Liver (tissue), 9 donors: ENCODE measurements around the gene MYO6. TPM values are rescaled to one million over a fixed set of nuclear protein-coding genes. Genes with fewer than 3 reads are reported as not detected.

ENCODE experiments used
- DNase-seq: peaks from one replicate; pipeline ENCODE4 v3.0.0-alpha.2; 2017; ENCODE audit warnings: low spot score
- H3K27ac ChIP-seq, 2 donors: one replicate each; pipeline ENCODE4 v1.7.0; 2013; ENCODE audit warnings: inconsistent platforms in 2 of 2, low read length in 2 of 2, control low read depth in 1 of 2, low read depth in 1 of 2, mild to moderate bottlenecking in 1 of 2
- H3K27me3 ChIP-seq, 4 donors: one replicate each; pipeline versions ENCODE4 v1.6.1 to v1.7.0; 2013; ENCODE audit warnings: low read length in 3 of 4, inconsistent platforms in 1 of 4, mild to moderate bottlenecking in 1 of 4, moderate library complexity in 1 of 4; ENCODE audit not compliant: control insufficient read depth in 4 of 4, insufficient read depth in 4 of 4
- H3K36me3 ChIP-seq, 4 donors: one replicate each; pipeline versions ENCODE4 v1.6.1 to v1.7.0; 2013; ENCODE audit warnings: low read length in 3 of 4, mild to moderate bottlenecking in 3 of 4, low read depth in 1 of 4, moderate library complexity in 1 of 4; ENCODE audit not compliant: control insufficient read depth in 4 of 4, insufficient read depth in 3 of 4
- H3K4me1 ChIP-seq, 4 donors: one replicate each; pipeline versions ENCODE4 v1.6.1 to v1.7.0; 2013; ENCODE audit warnings: low read length in 3 of 4, mild to moderate bottlenecking in 3 of 4, moderate library complexity in 1 of 4; ENCODE audit not compliant: control insufficient read depth in 4 of 4, insufficient read depth in 4 of 4
- H3K4me3 ChIP-seq, 3 donors: one replicate each; pipeline versions ENCODE4 v1.6.1 to v1.7.0; 2013; ENCODE audit warnings: low read length in 3 of 3, control low read depth in 1 of 3, low read depth in 1 of 3, mild to moderate bottlenecking in 1 of 3
- H3K9ac ChIP-seq, 2 donors: one replicate each; pipeline ENCODE4 v1.7.0; 2013; ENCODE audit warnings: low read length in 2 of 2, mild to moderate bottlenecking in 2 of 2, moderate library complexity in 2 of 2, control low read depth in 1 of 2, low read depth in 1 of 2
- H3K9me3 ChIP-seq, 4 donors: one replicate each; pipeline versions ENCODE4 v1.6.1 to v1.7.0; 2013; ENCODE audit warnings: low read length in 3 of 4; ENCODE audit not compliant: control insufficient read depth in 4 of 4
- ATF3 ChIP-seq: IDR thresholded peaks from 2 replicates; pipeline ENCODE4 v1.6.1; 2016; ENCODE audit warnings: antibody characterized with exemption
- EGR1 ChIP-seq, 2 donors: IDR thresholded peaks; 2 replicates each; pipeline ENCODE4 v1.6.1; 2016 to 2018; ENCODE audit warnings: antibody characterized with exemption in 2 of 2, low read depth in 2 of 2
- FOXA1 ChIP-seq: IDR thresholded peaks from 2 replicates; pipeline ENCODE4 v1.6.1; 2016; ENCODE audit warnings: antibody characterized with exemption
- FOXA2 ChIP-seq: IDR thresholded peaks from 2 replicates; pipeline ENCODE4 v1.6.1; 2016; ENCODE audit warnings: antibody characterized with exemption
- GABPA ChIP-seq, 2 donors: IDR thresholded peaks in 1 of 2; conservative IDR thresholded peaks in 1 of 2; 2 replicates each; pipeline ENCODE4 v1.6.1; 2016; ENCODE audit warnings: antibody characterized with exemption in 2 of 2, mild to moderate bottlenecking in 1 of 2, moderate library complexity in 1 of 2
- HNF4A ChIP-seq, 2 donors: conservative IDR thresholded peaks; 2 replicates each; pipeline ENCODE4 v1.6.1; 2016; ENCODE audit warnings: antibody characterized with exemption in 2 of 2, mild to moderate bottlenecking in 2 of 2
- HNF4G ChIP-seq: IDR thresholded peaks from 2 replicates; pipeline ENCODE4 v1.6.1; 2016; ENCODE audit warnings: antibody characterized with exemption
- JUND ChIP-seq, 2 donors: IDR thresholded peaks; 2 replicates each; pipeline ENCODE4 v1.6.1; 2016; ENCODE audit warnings: antibody characterized with exemption in 2 of 2
- MAX ChIP-seq: IDR thresholded peaks from 2 replicates; pipeline ENCODE4 v1.6.1; 2016; ENCODE audit warnings: antibody characterized with exemption
- NR2F2 ChIP-seq: IDR thresholded peaks from 2 replicates; pipeline ENCODE4 v1.6.1; 2016; ENCODE audit warnings: antibody characterized with exemption
- RAD21 ChIP-seq, 2 donors: IDR thresholded peaks; 2 replicates each; pipeline ENCODE4 v1.6.1; 2016; ENCODE audit warnings: antibody characterized with exemption in 2 of 2, mild to moderate bottlenecking in 2 of 2
- REST ChIP-seq: IDR thresholded peaks from 2 replicates; pipeline ENCODE4 v1.6.1; 2016; ENCODE audit warnings: antibody characterized with exemption, mild to moderate bottlenecking
- SP1 ChIP-seq: IDR thresholded peaks from 2 replicates; pipeline ENCODE4 v1.6.1; 2018; ENCODE audit warnings: antibody characterized with exemption, mild to moderate bottlenecking
- YY1 ChIP-seq: IDR thresholded peaks from 2 replicates; pipeline ENCODE4 v1.6.1; 2016; ENCODE audit warnings: antibody characterized with exemption, mild to moderate bottlenecking
- ZBTB33 ChIP-seq: IDR thresholded peaks from 2 replicates; pipeline ENCODE4 v1.6.1; 2016; ENCODE audit warnings: antibody characterized with exemption
- WGBS: extraction: QIAGEN DNeasy Blood & Tissue Kit; methylation state at CpG from one replicate; pipeline ENCODE4 v1.1.7; 2013; 5-methylcytosine and 5-hydroxymethylcytosine counted together
- polyA plus RNA-seq, 2 donors: library from polyadenylated mRNA; stranded (reverse) in 1 of 2; unstranded in 1 of 2; fragments of 200-250 nt in 1 of 2; fragments of >200 nt in 1 of 2; fragmentation: Nextera tagmentation in 1 of 2; extraction: Ambion mirVana in 1 of 2; gene quantifications; one replicate each; pipeline versions ENCODE4 v1.2.1 to v1.2.3, GENCODE V29; 2013 to 2015
- total RNA-seq, 2 donors: library from RNA; depleted of rRNA; stranded (reverse); fragments of >200 nt; gene quantifications; one replicate each; pipeline ENCODE4 v1.2.3, GENCODE V29; 2014
- donor health status: healthy.
- donor health status: healthy.
- donor health status: healthy.
- donor health status: healthy.
- donor health status: healthy.

Gene MYO6
- total and polyA plus RNA-seq, 4 donors: 6.5 to 18.3 (median 12.7) TPM

GRCh38 chr6:75775219-75775618, 26.2 kb downstream of the MYO6 start (continued):
- no peak for TF ChIP-seq ZBTB33
- no peak for TF ChIP-seq SP1
- TF ChIP-seq MAX: no peak
- no peak for TF ChIP-seq HNF4G
- TF ChIP-seq FOXA2: no peak
- TF ChIP-seq YY1: no peak
- no peak for TF ChIP-seq JUND (IDR thresholded peaks at IDR 0.05)
- TF ChIP-seq FOXA1: no peak

GRCh38 chr6:75776461-75776860, 27.4 kb downstream of the MYO6 start:
- TF ChIP-seq ATF3 (no peak), GABPA (IDR thresholded peaks at IDR 0.05 in 1 of 2, conservative IDR thresholded peaks at IDR 0.05 in 1 of 2) (no peak), REST (no peak), HNF4A (conservative IDR thresholded peaks at IDR 0.05) (no peak), YY1 (no peak), ZBTB33 (no peak), FOXA2 (no peak), SP1 (no peak)
- Histone ChIP-seq H3K9me3 (no peaks in the 10 kb centered on the region), H3K27me3 (no peaks in the 10 kb centered on the region), H3K27ac (no peak overlapping the region), H3K4me3 (no peak overlapping the region), H3K36me3 (no peaks in the 10 kb centered on the region), H3K9ac (no peak overlapping the region), H3K4me1 (peaks cover 0 to 1% (median 0%) of the 10 kb centered on the region in 4 donors)
- 81% methylated on average over 2 of the region's 2 CpGs for WGBS
- DNase-seq: no peak

GRCh38 chr6:75778757-75779156, 29.7 kb downstream of the MYO6 start:
- H3K36me3 ChIP-seq: no peaks in the 10 kb centered on the region
- H3K4me1 ChIP-seq: peaks cover 0 to 1% (median 0%) of the 10 kb centered on the region in 4 donors
- DNase-seq: no peak
- H3K27me3 ChIP-seq: no peaks in the 10 kb centered on the region
- no peaks in the 10 kb centered on the region for H3K9me3 ChIP-seq
- no peak overlapping the region for H3K4me3 ChIP-seq
- no peak overlapping the region for H3K9ac ChIP-seq
- WGBS: 98% methylated on average over 4 of the region's 4 CpGs
- no peak overlapping the region for H3K27ac ChIP-seq
- TF ChIP-seq ZBTB33 (no peak), MAX (no peak), NR2F2 (no peak), JUND (IDR thresholded peaks at IDR 0.05) (no peak), SP1 (no peak), HNF4A (conservative IDR thresholded peaks at IDR 0.05) (no peak), ATF3 (no peak), EGR1 (IDR thresholded peaks at IDR 0.05; ENCODE audit: low read depth in 2 of 2) (no peak), RAD21 (IDR thresholded peaks at IDR 0.05) (no peak), FOXA1 (no peak), REST (no peak)
